ENCODE results near the gene ITGAD.

Gene ITGAD

GRCh38 chr16:31474773-31475738 is 81.9 kb downstream of the ITGAD start:
- no peaks in the 10 kb centered on the region for H4K20me1 ChIP-seq (ENCODE audit: low read depth, low read length)
- H3K4me2 ChIP-seq (ENCODE audit: low read depth, low read length, poor library complexity, severe bottlenecking), result no peak overlapping the region
- H3K9ac ChIP-seq (ENCODE audit: low read length), result no peak overlapping the region
- no peak overlapping the region for H3K27ac ChIP-seq (ENCODE audit: low read depth, low read length)
- H3F3A ChIP-seq (ENCODE audit: insufficient read depth), result no peaks in the 10 kb centered on the region
- H3K27me3 ChIP-seq (ENCODE audit: low read length), result no peaks in the 10 kb centered on the region
- H3K4me3 ChIP-seq (ENCODE audit: insufficient read depth, low read length, poor library complexity, severe bottlenecking), result no peak overlapping the region
- no peaks in the 10 kb centered on the region for H3K79me2 ChIP-seq (ENCODE audit: insufficient read depth, low read length)
- H3K36me3 ChIP-seq (ENCODE audit: low read length), result no peaks in the 10 kb centered on the region
- TF ChIP-seq EZH2phosphoT487 (conservative IDR thresholded peaks at IDR 0.05; ENCODE audit: low read length), result no peak
- no peak for TF ChIP-seq CTCF (IDR thresholded peaks at IDR 0.05; ENCODE audit: insufficient read depth, low read length, poor library complexity, severe bottlenecking)
- no peaks in the 10 kb centered on the region for H3K9me2 ChIP-seq (replicated peaks; ENCODE audit: insufficient read depth, low read length)
- H2AFZ ChIP-seq (ENCODE audit: low read depth, low read length, severe bottlenecking), result no peak overlapping the region
- H3K9me3 ChIP-seq (ENCODE audit: insufficient read depth, low read length), result no peaks in the 10 kb centered on the region

GRCh38 chr16:31475946-31476302 is 82.8 kb downstream of the ITGAD start:
- Histone ChIP-seq H3K27ac (ENCODE audit: low read depth, low read length) (no peak overlapping the region), H3F3A (ENCODE audit: insufficient read depth) (no peaks in the 10 kb centered on the region), H3K79me2 (ENCODE audit: insufficient read depth, low read length) (no peaks in the 10 kb centered on the region), H3K9ac (ENCODE audit: low read length) (no peak overlapping the region), H3K27me3 (ENCODE audit: low read length) (no peaks in the 10 kb centered on the region), H3K4me3 (ENCODE audit: insufficient read depth, low read length, poor library complexity, severe bottlenecking) (no peak overlapping the region), H3K9me2 (replicated peaks; ENCODE audit: insufficient read depth, low read length) (no peaks in the 10 kb centered on the region), H2AFZ (ENCODE audit: low read depth, low read length, severe bottlenecking) (no peak overlapping the region), H3K36me3 (ENCODE audit: low read length) (no peaks in the 10 kb centered on the region), H3K4me2 (ENCODE audit: low read depth, low read length, poor library complexity, severe bottlenecking) (no peak overlapping the region), H3K9me3 (ENCODE audit: insufficient read depth, low read length) (no peaks in the 10 kb centered on the region), H4K20me1 (ENCODE audit: low read depth, low read length) (no peaks in the 10 kb centered on the region)
- no peak for TF ChIP-seq EZH2phosphoT487 (conservative IDR thresholded peaks at IDR 0.05; ENCODE audit: low read length)
- TF ChIP-seq CTCF (IDR thresholded peaks at IDR 0.05; ENCODE audit: insufficient read depth, low read length, poor library complexity, severe bottlenecking), result no peak
